ENCODE results near the gene VSTM4.

VSTM4 gene

GRCh38 chr10:49115015-49115795 is at the start of gene VSTM4:
Gene VSTM4, minus strand, starts transcription at chr10:49115522. Its CDS starts 37 bp downstream, at chr10:49115485.
- no peaks in the 10 kb centered on the region for H3K4me1 ChIP-seq (ENCODE audit: insufficient read depth, poor library complexity, severe bottlenecking)
- H3K27me3 ChIP-seq (ENCODE audit: insufficient read depth, poor library complexity, severe bottlenecking), result peaks cover 34% of the 10 kb centered on the region
- H3K9me3 ChIP-seq (ENCODE audit: severe bottlenecking), result no peaks in the 10 kb centered on the region
- H3K27ac ChIP-seq (ENCODE audit: poor library complexity, severe bottlenecking), result no peak within 1 kb of the TSS
- no peak for DNase-seq (ENCODE audit: low spot score)
- H3K4me3 ChIP-seq (ENCODE audit: severe bottlenecking), result peak within 1 kb of the TSS; percentile 15
- ATAC-seq (ENCODE audit: low read depth), result no peak
- TF ChIP-seq CTCF (IDR thresholded peaks at IDR 0.05; ENCODE audit: poor library complexity, severe bottlenecking), result no peak
- H3K36me3 ChIP-seq (ENCODE audit: low read depth), result no peaks in the 10 kb centered on the region

- no peak overlapping the region for H3K4me3 ChIP-seq (ENCODE audit: severe bottlenecking)
- H3K27me3 ChIP-seq (ENCODE audit: insufficient read depth, poor library complexity, severe bottlenecking), result no peaks in the 10 kb centered on the region
- TF ChIP-seq CTCF (IDR thresholded peaks at IDR 0.05; ENCODE audit: poor library complexity, severe bottlenecking), result peak; percentile 5
- DNase-seq (ENCODE audit: low spot score) (no peak), ATAC-seq (ENCODE audit: low read depth) (no peak)
- H3K27ac ChIP-seq (ENCODE audit: poor library complexity, severe bottlenecking), result no peak overlapping the region
- H3K4me1 ChIP-seq (ENCODE audit: insufficient read depth, poor library complexity, severe bottlenecking), result no peaks in the 10 kb centered on the region
- no peaks in the 10 kb centered on the region for H3K36me3 ChIP-seq (ENCODE audit: low read depth)
- H3K9me3 ChIP-seq (ENCODE audit: severe bottlenecking), result no peaks in the 10 kb centered on the region
Observed at GRCh38 chr10:49164559-49165188, 49.4 kb upstream of the VSTM4 start.

- no peak for ATAC-seq (ENCODE audit: low read depth)
- Histone ChIP-seq H3K27ac (ENCODE audit: poor library complexity, severe bottlenecking) (no peak overlapping the region), H3K4me3 (ENCODE audit: severe bottlenecking) (no peak overlapping the region), H3K27me3 (ENCODE audit: insufficient read depth, poor library complexity, severe bottlenecking) (no peaks in the 10 kb centered on the region), H3K9me3 (ENCODE audit: severe bottlenecking) (no peaks in the 10 kb centered on the region), H3K4me1 (ENCODE audit: insufficient read depth, poor library complexity, severe bottlenecking) (no peaks in the 10 kb centered on the region), H3K36me3 (ENCODE audit: low read depth) (no peaks in the 10 kb centered on the region)
- TF ChIP-seq CTCF (IDR thresholded peaks at IDR 0.05; ENCODE audit: poor library complexity, severe bottlenecking), result no peak
- DNase-seq (ENCODE audit: low spot score), result no peak
Observed at GRCh38 chr10:49163741-49164140, 48.4 kb upstream of the VSTM4 start.

- Histone ChIP-seq H3K36me3 (ENCODE audit: low read depth) (no peaks in the 10 kb centered on the region), H3K9me3 (ENCODE audit: severe bottlenecking) (no peaks in the 10 kb centered on the region), H3K4me3 (ENCODE audit: severe bottlenecking) (no peak overlapping the region), H3K27me3 (ENCODE audit: insufficient read depth, poor library complexity, severe bottlenecking) (no peaks in the 10 kb centered on the region), H3K4me1 (ENCODE audit: insufficient read depth, poor library complexity, severe bottlenecking) (no peaks in the 10 kb centered on the region), H3K27ac (ENCODE audit: poor library complexity, severe bottlenecking) (no peak overlapping the region)
- no peak for DNase-seq (ENCODE audit: low spot score)
- ATAC-seq (ENCODE audit: low read depth), result no peak
- no peak for TF ChIP-seq CTCF (IDR thresholded peaks at IDR 0.05; ENCODE audit: poor library complexity, severe bottlenecking)
Observed at GRCh38 chr10:49162761-49163310, 47.5 kb upstream of the VSTM4 start.
